ENCODE results near the gene ZBTB9.
"Not testable (repeated sequence)": the region's sequence is repeated elsewhere in the genome, so short reads cannot be mapped to it uniquely, and the experiment has no call there.

Gene ZBTB9

DNA sequence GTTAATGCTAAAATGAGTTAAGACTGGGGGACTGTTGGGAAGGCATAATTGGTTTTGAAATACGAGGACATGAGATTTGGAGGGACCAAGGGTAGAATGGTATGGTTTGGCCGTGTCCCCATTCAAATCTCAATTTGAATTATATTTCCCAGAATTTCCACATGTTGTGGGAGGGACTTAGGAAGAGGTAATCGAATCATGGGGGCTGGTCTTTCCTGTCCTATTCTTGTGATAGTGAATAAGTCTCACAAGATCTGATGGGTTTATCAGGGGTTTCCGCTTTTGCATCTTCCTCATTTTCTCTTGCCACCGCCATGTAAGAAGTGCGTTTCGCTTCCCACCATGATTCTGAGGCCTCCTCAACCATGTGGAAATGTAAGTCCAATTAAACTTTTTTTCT, 12.7 kb downstream of the ZBTB9 start:
- DNase-seq (ENCODE audit: low spot score): no peak

GRCh38 chr6:33469661-33470060, 15.3 kb downstream of the ZBTB9 start:
- DNase-seq (ENCODE audit: low spot score): no peak

GRCh38 chr6:33477864-33478263, 23.5 kb downstream of the ZBTB9 start:
- no peak for DNase-seq (ENCODE audit: low spot score)

- DNase-seq (ENCODE audit: low spot score): no peak
Observed at GRCh38 chr6:33481192-33481591, 26.8 kb downstream of the ZBTB9 start.

DNA sequence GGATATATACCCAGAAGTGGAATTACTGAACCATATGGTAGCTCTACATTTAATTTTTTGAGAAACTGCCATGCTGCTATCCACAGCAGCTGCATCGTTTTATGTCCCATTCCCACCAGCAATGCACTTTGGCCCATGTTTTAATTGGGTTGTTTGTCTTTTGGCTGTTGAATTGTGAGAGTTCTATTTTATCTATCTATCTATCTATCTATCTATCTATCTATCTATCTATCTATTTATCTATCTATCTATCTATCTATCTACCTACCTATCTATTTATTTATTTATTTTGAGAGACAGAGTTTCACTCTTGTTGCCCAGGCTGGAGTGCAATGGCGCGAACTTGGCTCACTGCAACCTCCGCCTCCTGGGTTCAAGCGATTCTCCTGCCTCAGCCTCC, 28.2 kb downstream of the ZBTB9 start:
- not testable (repeated sequence) for DNase-seq (ENCODE audit: low spot score)

DNA sequence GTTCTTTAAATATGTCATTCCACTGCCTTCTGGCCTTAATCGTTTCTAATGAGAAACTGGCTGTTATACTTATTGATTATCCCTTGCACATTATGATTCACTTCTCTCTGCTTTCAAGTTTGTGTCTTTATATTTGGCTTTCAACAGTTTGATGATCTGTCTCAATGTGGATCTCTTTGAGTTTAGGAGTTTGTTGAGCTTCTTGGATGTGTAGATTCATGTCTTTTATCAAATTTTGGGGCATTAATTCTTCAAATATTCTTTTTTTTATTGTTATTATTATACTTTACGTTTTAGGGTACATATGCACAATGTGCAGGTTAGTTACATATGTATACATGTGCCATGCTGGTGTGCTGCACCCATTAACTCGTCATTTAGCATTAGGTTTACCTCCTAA, 29.3 kb downstream of the ZBTB9 start:
- DNase-seq (ENCODE audit: low spot score): no peak

- DNase-seq (ENCODE audit: low spot score): not testable (repeated sequence)
Observed at GRCh38 chr6:33484673-33485262, 30.4 kb downstream of the ZBTB9 start.

DNA sequence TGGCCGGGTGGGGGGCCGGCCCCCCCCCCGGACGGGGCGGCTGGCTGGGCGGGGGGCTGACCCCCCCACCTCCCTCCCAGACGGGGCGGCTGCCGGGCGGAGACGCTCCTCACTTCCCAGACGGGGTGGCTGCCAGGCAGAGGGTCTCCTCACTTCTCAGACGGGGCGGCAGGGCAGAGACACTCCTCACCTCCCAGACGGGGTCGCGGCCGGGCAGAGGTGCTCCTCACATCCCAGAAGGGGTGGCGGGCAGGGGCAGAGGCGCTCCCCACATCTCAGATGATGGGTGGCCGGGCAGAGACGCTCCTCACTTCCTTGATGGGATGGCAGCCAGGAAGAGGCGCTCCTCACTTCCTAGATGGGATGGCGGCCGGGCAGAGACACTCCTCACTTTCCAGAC, 31.3 kb downstream of the ZBTB9 start:
- not testable (repeated sequence) for DNase-seq (ENCODE audit: low spot score)

- DNase-seq (ENCODE audit: low spot score): no peak
Observed at GRCh38 chr6:33488339-33488738, 34.0 kb downstream of the ZBTB9 start.

DNA sequence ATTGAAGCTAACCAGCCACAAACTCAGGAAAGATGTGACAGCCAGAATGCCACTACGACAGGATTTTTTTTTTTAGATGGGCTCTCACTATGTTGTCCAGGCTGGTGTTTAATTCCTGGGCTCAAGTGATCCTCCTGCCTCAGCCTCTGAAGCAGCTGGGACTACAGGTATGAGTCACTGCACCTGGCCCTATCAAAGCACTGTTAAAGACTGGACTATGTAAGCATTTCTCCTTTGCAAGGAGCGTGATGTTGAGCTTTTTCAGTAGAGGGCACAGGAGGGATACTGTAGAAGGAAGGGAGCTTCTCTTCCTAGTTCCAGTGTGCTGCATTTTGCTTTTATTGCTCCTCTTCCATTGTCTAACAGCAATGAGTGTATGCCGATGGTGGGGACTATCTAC, 35.8 kb downstream of the ZBTB9 start:
- DNase-seq (ENCODE audit: low spot score): no peak

- no peak for DNase-seq (ENCODE audit: low spot score)
Observed at GRCh38 chr6:33490621-33491020, 36.2 kb downstream of the ZBTB9 start.

- no peak for DNase-seq (ENCODE audit: low spot score)
Observed at GRCh38 chr6:33492093-33492492, 37.7 kb downstream of the ZBTB9 start.

DNA sequence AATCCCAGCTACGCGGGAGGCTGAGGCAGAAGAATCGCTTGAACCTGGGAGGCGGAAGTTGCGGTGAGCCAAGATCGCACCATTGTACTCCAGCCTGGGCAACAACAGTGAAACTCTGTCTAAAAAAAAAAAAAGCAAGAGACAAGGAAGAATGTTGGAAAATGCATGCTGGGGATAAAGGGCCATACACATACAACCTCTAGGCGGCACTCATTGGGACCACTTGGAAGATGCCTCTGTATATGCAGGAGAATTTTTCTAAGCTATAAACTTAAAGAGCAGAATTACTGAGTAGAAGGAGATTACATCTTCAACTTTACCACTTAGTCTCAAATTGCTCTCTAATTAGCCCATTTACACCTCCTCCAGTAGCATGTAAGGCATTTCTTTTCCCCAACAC, 42.8 kb downstream of the ZBTB9 start:
- DNase-seq (ENCODE audit: low spot score): no peak

DNA sequence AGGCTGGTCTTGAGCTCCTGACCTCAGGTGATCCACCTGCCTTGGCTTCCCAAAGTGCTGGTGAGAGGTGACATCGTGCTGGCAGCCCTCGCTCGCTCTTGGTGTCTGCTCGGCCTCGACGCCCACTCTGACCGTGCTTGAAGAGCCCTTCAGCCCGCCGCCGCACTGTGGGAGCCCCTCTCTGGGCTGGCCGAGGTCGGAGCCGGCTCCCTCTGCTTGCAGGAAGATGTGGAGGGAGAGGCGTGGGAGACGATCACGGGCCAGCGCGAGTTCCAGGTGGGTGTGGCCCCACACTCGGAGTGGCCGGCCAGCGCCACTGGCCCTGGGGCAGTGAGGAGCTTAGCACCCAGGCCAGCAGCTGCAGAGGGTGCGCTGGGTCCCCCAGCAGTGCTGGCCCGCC, 48.1 kb downstream of the ZBTB9 start:
- no peak for DNase-seq (ENCODE audit: low spot score)

DNA sequence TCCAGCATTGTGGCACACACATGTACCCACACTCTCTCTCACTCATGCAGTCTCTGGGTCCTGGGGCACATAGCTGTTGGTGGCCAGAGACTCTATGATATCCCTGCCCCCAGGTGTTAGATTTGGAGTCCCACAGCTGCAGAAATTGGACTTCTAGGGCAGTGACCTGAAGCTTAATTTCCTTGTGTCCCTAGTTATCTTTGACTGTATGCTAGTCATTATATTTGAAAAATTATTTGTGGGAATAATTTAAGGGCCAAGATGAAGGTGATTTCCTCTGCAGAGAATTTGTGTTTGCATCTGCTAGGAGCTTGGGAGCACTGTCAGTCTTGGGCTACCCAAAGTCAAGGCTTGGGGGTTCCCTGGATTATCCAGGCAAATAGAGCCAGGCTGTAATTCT, 50.1 kb downstream of the ZBTB9 start:
- DNase-seq (ENCODE audit: low spot score): no peak

- no peak for DNase-seq (ENCODE audit: low spot score)
Observed at GRCh38 chr6:33505548-33506370, 51.4 kb downstream of the ZBTB9 start.
